ENCODE results near the gene MCFD2. TPM values are rescaled to one million over a fixed set of nuclear protein-coding genes. Genes with fewer than 3 reads are reported as not detected.

MCFD2 gene
- total RNA-seq, 1 experiment from 2014 or later, result 90.5 TPM

DNA sequence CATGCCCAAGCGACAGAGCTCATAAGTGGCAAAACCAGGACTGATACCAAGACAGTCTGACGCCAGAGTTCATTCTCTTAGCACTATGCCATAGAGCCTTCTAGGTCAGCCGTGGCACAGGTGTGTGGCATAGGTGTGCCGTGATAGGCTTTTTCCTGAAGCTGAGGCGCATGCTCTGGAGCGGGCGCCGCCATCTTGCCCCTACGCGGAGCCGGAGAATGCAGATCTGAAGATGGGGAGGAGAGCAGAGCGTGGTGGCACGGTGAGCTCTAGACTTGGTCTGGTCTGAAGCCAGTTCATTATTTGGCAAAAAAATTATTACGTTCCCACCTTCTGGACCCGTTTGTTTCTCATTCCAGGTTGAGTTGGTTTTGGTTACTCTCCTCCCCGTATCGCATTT is 16.6 kb downstream of the MCFD2 start:
- Histone ChIP-seq H3K4me1 (ENCODE audit: insufficient read depth, low read length, poor library complexity, severe bottlenecking) (no peaks in the 10 kb centered on the region), H3K9me3 (ENCODE audit: low read depth, low read length, poor library complexity, severe bottlenecking) (no peaks in the 10 kb centered on the region), H3K4me3 (ENCODE audit: low read depth, low read length, poor library complexity, severe bottlenecking) (no peak overlapping the region), H3K27ac (ENCODE audit: low read depth, low read length, poor library complexity, severe bottlenecking) (no peak overlapping the region), H3K36me3 (ENCODE audit: insufficient read depth, low read length, poor library complexity, severe bottlenecking) (no peaks in the 10 kb centered on the region), H3K27me3 (replicated peaks; ENCODE audit: insufficient read depth, low read depth, low read length, poor library complexity) (no peaks in the 10 kb centered on the region)
- POLR2A ChIA-PET (ENCODE audit: low non-redundant PET), result interaction anchor here (0.6 kb wide), 1 partner anchor 1291 kb away, joined by 3 read pairs; no protein-coding TSS in a partner anchor
- no TSS peak for BruUV-seq (replicated peaks)
- no peak for TF ChIP-seq EZH2 (IDR thresholded peaks at IDR 0.05; ENCODE audit: borderline replicate concordance, low read depth, low read length, poor library complexity, severe bottlenecking)
- TF ChIP-seq, protein P1, sequence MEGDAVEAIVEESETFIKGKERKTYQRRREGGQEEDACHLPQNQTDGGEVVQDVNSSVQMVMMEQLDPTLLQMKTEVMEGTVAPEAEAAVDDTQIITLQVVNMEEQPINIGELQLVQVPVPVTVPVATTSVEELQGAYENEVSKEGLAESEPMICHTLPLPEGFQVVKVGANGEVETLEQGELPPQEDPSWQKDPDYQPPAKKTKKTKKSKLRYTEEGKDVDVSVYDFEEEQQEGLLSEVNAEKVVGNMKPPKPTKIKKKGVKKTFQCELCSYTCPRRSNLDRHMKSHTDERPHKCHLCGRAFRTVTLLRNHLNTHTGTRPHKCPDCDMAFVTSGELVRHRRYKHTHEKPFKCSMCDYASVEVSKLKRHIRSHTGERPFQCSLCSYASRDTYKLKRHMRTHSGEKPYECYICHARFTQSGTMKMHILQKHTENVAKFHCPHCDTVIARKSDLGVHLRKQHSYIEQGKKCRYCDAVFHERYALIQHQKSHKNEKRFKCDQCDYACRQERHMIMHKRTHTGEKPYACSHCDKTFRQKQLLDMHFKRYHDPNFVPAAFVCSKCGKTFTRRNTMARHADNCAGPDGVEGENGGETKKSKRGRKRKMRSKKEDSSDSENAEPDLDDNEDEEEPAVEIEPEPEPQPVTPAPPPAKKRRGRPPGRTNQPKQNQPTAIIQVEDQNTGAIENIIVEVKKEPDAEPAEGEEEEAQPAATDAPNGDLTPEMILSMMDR (conservative IDR thresholded peaks at IDR 0.05; ENCODE audit: low read depth, low read length), result no peak
- DNase-seq (ENCODE audit: low spot score), result no peak
- intact Hi-C loops (cut with micrococcal nuclease; ENCODE audit: unreplicated experiment), result no loop called here
- CTCF ChIA-PET, result no interaction called here

DNA sequence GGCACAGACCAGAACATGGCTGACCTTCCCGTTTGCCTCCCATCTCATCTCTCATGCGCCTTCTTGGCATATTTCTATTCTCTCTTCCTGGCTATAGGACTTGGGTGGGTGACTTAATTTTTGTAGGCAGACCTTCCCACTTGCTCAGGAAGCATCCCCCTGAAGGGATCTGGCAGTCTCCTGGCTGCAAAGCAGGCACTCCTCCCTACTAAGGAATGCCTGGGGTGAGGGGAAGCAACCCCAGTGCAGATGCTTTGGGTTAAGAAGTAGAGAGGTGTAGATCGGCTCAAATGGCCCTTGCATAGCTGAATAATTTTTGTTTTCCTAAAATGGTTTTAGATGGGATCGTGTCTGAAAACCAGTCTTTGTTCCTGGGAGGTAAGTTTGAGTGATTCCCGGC is 17.6 kb downstream of the MCFD2 start:
- no peaks in the 10 kb centered on the region for H3K36me3 ChIP-seq (ENCODE audit: insufficient read depth, low read length, poor library complexity, severe bottlenecking)
- TF ChIP-seq, protein P1 (conservative IDR thresholded peaks at IDR 0.05; ENCODE audit: low read depth, low read length), result no peak
- TF ChIP-seq EZH2 (IDR thresholded peaks at IDR 0.05; ENCODE audit: borderline replicate concordance, low read depth, low read length, poor library complexity, severe bottlenecking), result no peak
- ChIA-PET CTCF (no interaction called here), POLR2A (ENCODE audit: low non-redundant PET) (no interaction called here)
- H3K9me3 ChIP-seq (ENCODE audit: low read depth, low read length, poor library complexity, severe bottlenecking), result no peaks in the 10 kb centered on the region
- H3K27me3 ChIP-seq (replicated peaks; ENCODE audit: insufficient read depth, low read depth, low read length, poor library complexity), result no peaks in the 10 kb centered on the region
- BruUV-seq (replicated peaks), result no TSS peak
- no peak for DNase-seq (ENCODE audit: low spot score)
- H3K27ac ChIP-seq (ENCODE audit: low read depth, low read length, poor library complexity, severe bottlenecking), result no peak overlapping the region
- intact Hi-C loops (cut with micrococcal nuclease; ENCODE audit: unreplicated experiment), result no loop called here
- H3K4me1 ChIP-seq (ENCODE audit: insufficient read depth, low read length, poor library complexity, severe bottlenecking), result no peaks in the 10 kb centered on the region
- no peak overlapping the region for H3K4me3 ChIP-seq (ENCODE audit: low read depth, low read length, poor library complexity, severe bottlenecking)

DNA sequence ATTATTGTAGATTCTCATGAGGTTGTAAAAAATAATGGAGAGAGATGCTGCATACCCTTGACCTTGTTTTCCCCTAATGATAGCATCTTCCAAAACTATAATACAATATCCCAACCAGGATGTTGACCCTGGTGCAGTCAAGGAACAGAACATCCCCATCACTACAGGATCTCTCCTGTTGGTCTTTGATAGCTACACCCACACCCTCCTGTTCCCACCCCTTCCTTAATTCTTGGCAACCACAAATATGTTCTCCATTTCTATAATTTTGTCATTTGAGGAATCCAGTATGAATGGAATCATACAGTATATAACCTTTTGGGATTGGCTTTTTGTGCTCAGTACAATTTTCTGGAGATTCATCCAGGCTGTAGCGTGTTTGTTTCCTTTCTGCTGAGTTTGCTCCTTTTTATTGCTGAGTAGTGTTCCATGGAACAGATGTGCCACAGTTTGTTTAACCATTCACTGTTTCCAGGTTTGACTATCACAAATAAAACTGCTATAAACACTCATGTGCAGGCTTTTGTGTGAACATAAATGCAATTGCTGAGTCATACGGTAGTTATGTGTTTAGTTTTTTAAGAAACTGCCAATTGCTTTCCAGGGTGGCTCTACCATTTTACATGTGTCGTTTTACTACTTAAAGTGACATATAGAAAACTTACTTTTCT is 22.2 kb downstream of the MCFD2 start:
- TF ChIP-seq, protein P1 (conservative IDR thresholded peaks at IDR 0.05; ENCODE audit: low read depth, low read length), result no peak
- TF ChIP-seq EZH2 (IDR thresholded peaks at IDR 0.05; ENCODE audit: borderline replicate concordance, low read depth, low read length, poor library complexity, severe bottlenecking), result no peak
- DNase-seq (ENCODE audit: low spot score), result no peak
- no peaks in the 10 kb centered on the region for H3K4me1 ChIP-seq (ENCODE audit: insufficient read depth, low read length, poor library complexity, severe bottlenecking)
- no peaks in the 10 kb centered on the region for H3K9me3 ChIP-seq (ENCODE audit: low read depth, low read length, poor library complexity, severe bottlenecking)
- intact Hi-C loops (cut with micrococcal nuclease; ENCODE audit: unreplicated experiment), result no loop called here
- BruUV-seq (replicated peaks), result no TSS peak
- no peaks in the 10 kb centered on the region for H3K36me3 ChIP-seq (ENCODE audit: insufficient read depth, low read length, poor library complexity, severe bottlenecking)
- ChIA-PET CTCF (no interaction called here), POLR2A (ENCODE audit: low non-redundant PET) (no interaction called here)
- H3K27ac ChIP-seq (ENCODE audit: low read depth, low read length, poor library complexity, severe bottlenecking), result no peak overlapping the region
- H3K27me3 ChIP-seq (replicated peaks; ENCODE audit: insufficient read depth, low read depth, low read length, poor library complexity), result no peaks in the 10 kb centered on the region
- H3K4me3 ChIP-seq (ENCODE audit: low read depth, low read length, poor library complexity, severe bottlenecking), result no peak overlapping the region

Measured in A673 (cell line).